Measurements from ENCODE around the gene SH3TC1. TPM values are rescaled to one million over a fixed set of nuclear protein-coding genes. Genes with fewer than 3 reads are reported as not detected.

SH3TC1 gene
- total and polyA plus RNA-seq, 10 of the 15 experiments (the other 5 are each of a cell fraction or from before 2014, with no cell fraction given), result 0.19 to 47.0 (median 18.4) TPM

GRCh38 chr4:8176547-8177399 lies 22.3 kb upstream of the SH3TC1 start (continued):
- no peak for TF ChIP-seq ETV6 (conservative IDR thresholded peaks at IDR 0.05 in 1 of 2, IDR thresholded peaks at IDR 0.05 in 1 of 2; ENCODE audit: borderline replicate concordance in 1 of 2, low read depth in 1 of 2)
- TF ChIP-seq ESRRA (IDR thresholded peaks at IDR 0.05; ENCODE audit: low read length), result no peak
- TF ChIP-seq NFIC (IDR thresholded peaks at IDR 0.05; ENCODE audit: low read depth, low read length), result no peak
- no peak for TF ChIP-seq FOXK2 (IDR thresholded peaks at IDR 0.05)
- 0 out of 4 replicates have a peak, but pooled peaks of 1 of the 2 experiments have one; percentile 28 for TF ChIP-seq BHLHE40 (IDR thresholded peaks at IDR 0.05; ENCODE audit: borderline replicate concordance in 1 of 2, low read depth in 2 of 2, low read length in 1 of 2)
- TF ChIP-seq NR2C2 (IDR thresholded peaks at IDR 0.05; ENCODE audit: borderline replicate concordance, control insufficient read depth, insufficient read length, low read depth), result no peak
- TF ChIP-seq NFYB (IDR thresholded peaks at IDR 0.05; ENCODE audit: insufficient read depth, low read depth, low read length), result no peak
- TF ChIP-seq ZBED1 (IDR thresholded peaks at IDR 0.05; ENCODE audit: borderline replicate concordance), result no peak
- TF ChIP-seq RFX5 (IDR thresholded peaks at IDR 0.05; ENCODE audit: low read depth, low read length), result no peak
- no peak for TF ChIP-seq POLR2A (IDR thresholded peaks at IDR 0.05; ENCODE audit: low read depth, low read length)
- TF ChIP-seq FOS (IDR thresholded peaks at IDR 0.05; ENCODE audit: borderline replicate concordance, extremely low read depth, insufficient read length), result no peak
- no peak for TF ChIP-seq GABPA (IDR thresholded peaks at IDR 0.05; ENCODE audit: low read depth)
- TF ChIP-seq CHD1 (IDR thresholded peaks at IDR 0.05; ENCODE audit: low read depth, low read length), result no peak
- no peak for TF ChIP-seq SIN3A (IDR thresholded peaks at IDR 0.05; ENCODE audit: low read depth, low read length)
- no peak for TF ChIP-seq NBN (IDR thresholded peaks at IDR 0.05)
- TF ChIP-seq POU2F2 (IDR thresholded peaks at IDR 0.05; ENCODE audit: borderline replicate concordance, low read depth, low read length), result peak; percentile 68; the same call in 1 of the 3 replicates
- no peak for TF ChIP-seq PAX8 (IDR thresholded peaks at IDR 0.05)
- no peak for TF ChIP-seq BCLAF1 (IDR thresholded peaks at IDR 0.05)
- TF ChIP-seq SMARCA5 (IDR thresholded peaks at IDR 0.05), result peak; percentile 60; the same call in 1 of the 2 replicates
- no peak for TF ChIP-seq FOXM1 (IDR thresholded peaks at IDR 0.05; ENCODE audit: low read depth, low read length)
- no peak for TF ChIP-seq ZNF274 (IDR thresholded peaks at IDR 0.05; ENCODE audit: insufficient read depth, insufficient read length)
- no peak for TF ChIP-seq WRNIP1 (IDR thresholded peaks at IDR 0.05; ENCODE audit: borderline replicate concordance, low read depth, low read length)
- no peak for TF ChIP-seq BMI1 (IDR thresholded peaks at IDR 0.05; ENCODE audit: borderline replicate concordance)
- TF ChIP-seq ZNF384 (IDR thresholded peaks at IDR 0.05; ENCODE audit: borderline replicate concordance, low read depth, low read length), result no peak
- peak; percentile 61; the same call in 1 of the 2 replicates for TF ChIP-seq RB1 (IDR thresholded peaks at IDR 0.05; ENCODE audit: borderline replicate concordance)
- TF ChIP-seq CHD2 (IDR thresholded peaks at IDR 0.05; ENCODE audit: borderline replicate concordance, low read depth, low read length), result no peak
- no peak for TF ChIP-seq YBX1 (IDR thresholded peaks at IDR 0.05)
- no peak for TF ChIP-seq MYB (IDR thresholded peaks at IDR 0.05; ENCODE audit: borderline replicate concordance, low read depth, low read length)
- TF ChIP-seq SPI1 (IDR thresholded peaks at IDR 0.05; ENCODE audit: borderline replicate concordance, insufficient read depth, low read depth, low read length), result no peak
- TF ChIP-seq PAX5 (IDR thresholded peaks at IDR 0.05; ENCODE audit: borderline replicate concordance, low read depth, low read length), result no peak
- no peak for TF ChIP-seq HCFC1 (IDR thresholded peaks at IDR 0.05; ENCODE audit: low read length)
- peak; percentile 83; the same call in 1 of the 2 replicates for TF ChIP-seq SMC3 (IDR thresholded peaks at IDR 0.05; ENCODE audit: borderline replicate concordance, low read length)

All from GM12878 (cell line).